ENCODE data around the gene EID2.

DNA sequence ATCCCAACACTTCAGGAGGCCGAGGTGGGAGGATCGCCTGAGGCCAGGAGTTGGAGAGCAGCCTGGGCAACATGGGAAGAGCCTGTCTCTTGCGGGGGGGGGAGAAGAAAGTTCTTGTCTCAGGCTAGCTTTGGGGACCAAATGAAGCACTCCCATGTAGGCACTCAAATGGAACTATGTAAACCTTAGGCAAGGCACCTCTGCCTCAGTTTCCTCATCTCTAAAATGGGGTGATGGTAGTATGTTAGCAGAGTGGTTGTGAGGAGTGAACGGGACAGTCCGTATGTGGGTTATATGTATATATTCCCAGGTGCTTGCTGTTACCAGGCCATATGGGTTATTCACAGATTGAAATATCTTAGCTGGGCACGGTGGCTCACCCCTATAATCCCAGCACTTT is 47.7 kb downstream of the EID2 start:
- no peak for TF ChIP-seq POLR2A (IDR thresholded peaks at IDR 0.05)
- TF ChIP-seq, protein P1, sequence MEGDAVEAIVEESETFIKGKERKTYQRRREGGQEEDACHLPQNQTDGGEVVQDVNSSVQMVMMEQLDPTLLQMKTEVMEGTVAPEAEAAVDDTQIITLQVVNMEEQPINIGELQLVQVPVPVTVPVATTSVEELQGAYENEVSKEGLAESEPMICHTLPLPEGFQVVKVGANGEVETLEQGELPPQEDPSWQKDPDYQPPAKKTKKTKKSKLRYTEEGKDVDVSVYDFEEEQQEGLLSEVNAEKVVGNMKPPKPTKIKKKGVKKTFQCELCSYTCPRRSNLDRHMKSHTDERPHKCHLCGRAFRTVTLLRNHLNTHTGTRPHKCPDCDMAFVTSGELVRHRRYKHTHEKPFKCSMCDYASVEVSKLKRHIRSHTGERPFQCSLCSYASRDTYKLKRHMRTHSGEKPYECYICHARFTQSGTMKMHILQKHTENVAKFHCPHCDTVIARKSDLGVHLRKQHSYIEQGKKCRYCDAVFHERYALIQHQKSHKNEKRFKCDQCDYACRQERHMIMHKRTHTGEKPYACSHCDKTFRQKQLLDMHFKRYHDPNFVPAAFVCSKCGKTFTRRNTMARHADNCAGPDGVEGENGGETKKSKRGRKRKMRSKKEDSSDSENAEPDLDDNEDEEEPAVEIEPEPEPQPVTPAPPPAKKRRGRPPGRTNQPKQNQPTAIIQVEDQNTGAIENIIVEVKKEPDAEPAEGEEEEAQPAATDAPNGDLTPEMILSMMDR (IDR thresholded peaks at IDR 0.05): no peak
